ENCODE data around the gene SUSD1. TPM values are rescaled to one million over a fixed set of nuclear protein-coding genes. Genes with fewer than 3 reads are reported as not detected.

SUSD1 gene
- total RNA-seq, 1 experiment from 2014 or later, result 15.3 TPM

DNA sequence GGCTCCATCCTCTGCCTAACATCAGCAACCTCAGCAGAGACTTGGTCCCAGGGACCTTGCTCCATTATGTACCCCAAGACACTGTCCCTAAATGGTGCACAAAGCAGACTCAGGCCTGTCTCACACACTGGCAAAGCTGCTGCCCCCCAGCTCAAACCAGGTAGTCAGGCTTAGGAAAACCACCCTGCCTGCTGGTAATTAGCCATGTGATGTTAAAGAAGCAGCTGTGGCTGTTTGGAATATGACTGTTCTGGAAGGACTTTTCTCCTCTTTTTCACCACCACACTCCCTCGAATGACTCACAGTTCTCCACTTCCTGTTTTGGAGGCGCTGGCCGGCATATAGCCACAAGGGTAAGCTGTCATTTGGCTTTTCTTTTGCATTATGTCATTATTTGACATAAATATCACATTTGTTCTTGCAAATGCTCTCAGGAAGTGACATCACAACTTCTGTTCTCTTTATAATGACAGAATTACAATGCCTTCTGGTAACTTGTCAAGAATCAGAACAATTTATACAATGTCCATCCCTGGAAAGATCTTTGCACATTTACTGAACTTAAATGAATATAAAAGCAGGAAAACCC is 113.9 kb downstream of the SUSD1 start:
- ATAC-seq, result peak; percentile 61; the same call in 1 of the 2 replicates
- ChIA-PET CTCF (no interaction called here), POLR2A (interaction anchor here (0.7 kb wide), 1 partner anchor 142 kb away, joined by 3 read pairs; no protein-coding TSS in a partner anchor)
- Histone ChIP-seq H3K4me1 (ENCODE audit: control insufficient read depth, insufficient read depth, low read length) (peaks cover 23% of the 10 kb centered on the region), H3K4me3 (ENCODE audit: low read depth in 2 of 2, low read length in 2 of 2) (no peak overlapping the region), H3K27ac (ENCODE audit: low read length) (peak overlapping the region; percentile 71), H3K27me3 (ENCODE audit: control insufficient read depth, insufficient read depth, low read length) (no peaks in the 10 kb centered on the region), H3K9me3 (ENCODE audit: control insufficient read depth, insufficient read depth, low read depth, low read length) (peaks cover 3% of the 10 kb centered on the region; the same call in 1 of the 2 replicates), H3K36me3 (ENCODE audit: control insufficient read depth, insufficient read depth, low read length) (no peaks in the 10 kb centered on the region)
- DNase-seq (ENCODE audit: low read depth, low spot score), result no peak
- intact Hi-C loops (cut with micrococcal nuclease; ENCODE audit: unreplicated experiment), result no loop called here
- TF ChIP-seq SIN3A (IDR thresholded peaks at IDR 0.05; ENCODE audit: borderline replicate concordance, insufficient read depth, low read depth, low read length), result no peak
- no peak for TF ChIP-seq CTCF (IDR thresholded peaks at IDR 0.05)
- no peak for TF ChIP-seq POLR2AphosphoS5 (IDR thresholded peaks at IDR 0.05; ENCODE audit: low read depth, low read length)
- TF ChIP-seq TCF7L2 (IDR thresholded peaks at IDR 0.05; ENCODE audit: low read depth, low read length), result no peak
- TF ChIP-seq, protein P1, sequence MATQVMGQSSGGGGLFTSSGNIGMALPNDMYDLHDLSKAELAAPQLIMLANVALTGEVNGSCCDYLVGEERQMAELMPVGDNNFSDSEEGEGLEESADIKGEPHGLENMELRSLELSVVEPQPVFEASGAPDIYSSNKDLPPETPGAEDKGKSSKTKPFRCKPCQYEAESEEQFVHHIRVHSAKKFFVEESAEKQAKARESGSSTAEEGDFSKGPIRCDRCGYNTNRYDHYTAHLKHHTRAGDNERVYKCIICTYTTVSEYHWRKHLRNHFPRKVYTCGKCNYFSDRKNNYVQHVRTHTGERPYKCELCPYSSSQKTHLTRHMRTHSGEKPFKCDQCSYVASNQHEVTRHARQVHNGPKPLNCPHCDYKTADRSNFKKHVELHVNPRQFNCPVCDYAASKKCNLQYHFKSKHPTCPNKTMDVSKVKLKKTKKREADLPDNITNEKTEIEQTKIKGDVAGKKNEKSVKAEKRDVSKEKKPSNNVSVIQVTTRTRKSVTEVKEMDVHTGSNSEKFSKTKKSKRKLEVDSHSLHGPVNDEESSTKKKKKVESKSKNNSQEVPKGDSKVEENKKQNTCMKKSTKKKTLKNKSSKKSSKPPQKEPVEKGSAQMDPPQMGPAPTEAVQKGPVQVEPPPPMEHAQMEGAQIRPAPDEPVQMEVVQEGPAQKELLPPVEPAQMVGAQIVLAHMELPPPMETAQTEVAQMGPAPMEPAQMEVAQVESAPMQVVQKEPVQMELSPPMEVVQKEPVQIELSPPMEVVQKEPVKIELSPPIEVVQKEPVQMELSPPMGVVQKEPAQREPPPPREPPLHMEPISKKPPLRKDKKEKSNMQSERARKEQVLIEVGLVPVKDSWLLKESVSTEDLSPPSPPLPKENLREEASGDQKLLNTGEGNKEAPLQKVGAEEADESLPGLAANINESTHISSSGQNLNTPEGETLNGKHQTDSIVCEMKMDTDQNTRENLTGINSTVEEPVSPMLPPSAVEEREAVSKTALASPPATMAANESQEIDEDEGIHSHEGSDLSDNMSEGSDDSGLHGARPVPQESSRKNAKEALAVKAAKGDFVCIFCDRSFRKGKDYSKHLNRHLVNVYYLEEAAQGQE (IDR thresholded peaks at IDR 0.05; ENCODE audit: insufficient read depth in 1 of 2, low read depth in 2 of 2, low read length in 1 of 2), result no peak
- in situ Hi-C loops (cut with HindIII; ENCODE audit: low pct_unique_long_range_greater_than_20kb, low sequenced_read_pairs), result no loop called here
- BruUV-seq (replicated peaks), result no TSS peak

- no peak for DNase-seq (ENCODE audit: low read depth, low spot score)
- intact Hi-C loops (cut with micrococcal nuclease; ENCODE audit: unreplicated experiment), result no loop called here
- in situ Hi-C loops (cut with HindIII; ENCODE audit: low pct_unique_long_range_greater_than_20kb, low sequenced_read_pairs), result no loop called here
- ChIA-PET POLR2A (no interaction called here), CTCF (no interaction called here)
- no peak for TF ChIP-seq CTCF (IDR thresholded peaks at IDR 0.05)
- no peak for TF ChIP-seq POLR2AphosphoS5 (IDR thresholded peaks at IDR 0.05; ENCODE audit: low read depth, low read length)
- no peak for TF ChIP-seq TCF7L2 (IDR thresholded peaks at IDR 0.05; ENCODE audit: low read depth, low read length)
- TF ChIP-seq SIN3A (IDR thresholded peaks at IDR 0.05; ENCODE audit: borderline replicate concordance, insufficient read depth, low read depth, low read length), result no peak
- TF ChIP-seq, protein P1 (IDR thresholded peaks at IDR 0.05; ENCODE audit: insufficient read depth in 1 of 2, low read depth in 2 of 2, low read length in 1 of 2), result no peak
- no peak for ATAC-seq
- H3K9me3 ChIP-seq (ENCODE audit: control insufficient read depth, insufficient read depth, low read depth, low read length), result peaks cover 3% of the 10 kb centered on the region; the same call in 1 of the 2 replicates
- H3K36me3 ChIP-seq (ENCODE audit: control insufficient read depth, insufficient read depth, low read length), result no peaks in the 10 kb centered on the region
- H3K4me1 ChIP-seq (ENCODE audit: control insufficient read depth, insufficient read depth, low read length), result peaks cover 15% of the 10 kb centered on the region
- no peak overlapping the region for H3K4me3 ChIP-seq (ENCODE audit: low read depth in 2 of 2, low read length in 2 of 2)
- peak overlapping the region; percentile 48; the same call in 1 of the 2 replicates for H3K27ac ChIP-seq (ENCODE audit: low read length)
- no peaks in the 10 kb centered on the region for H3K27me3 ChIP-seq (ENCODE audit: control insufficient read depth, insufficient read depth, low read length)
- BruUV-seq (replicated peaks), result no TSS peak
These were observed 115.2 kb downstream of the SUSD1 start for GRCh38 chr9:112059966-112060320.
